RWPE2 (cell line): ENCODE measurements around the gene ATG5.

Source experiments
- ATAC-seq: fragments of 200-7000 bp; cut with Tn5 transposase; 3 replicates; pipeline ENCODE4 v1.9.1; 2021; ENCODE audit warnings: low read depth
- DNase-seq: peaks from one replicate; pipeline ENCODE4 v3.0.0-alpha.2; 2020; ENCODE audit warnings: low spot score
- H3K27ac ChIP-seq: fragments of 450-650 bp; 2 replicates; pipeline ENCODE4 v1.5.1; 2017; ENCODE audit warnings: mild to moderate bottlenecking; ENCODE audit not compliant: poor library complexity, severe bottlenecking
- H3K27me3 ChIP-seq: fragments of 250-450 bp; sonication (Bioruptor Pico); 2 replicates; pipeline ENCODE4 v1.5.1; 2021; ENCODE audit warnings: mild to moderate bottlenecking, moderate library complexity; ENCODE audit not compliant: insufficient read depth, poor library complexity, severe bottlenecking
- H3K36me3 ChIP-seq: fragments of 250-450 bp; sonication (Bioruptor Pico); 2 replicates; pipeline ENCODE4 v1.5.1; 2020; ENCODE audit warnings: low read depth, mild to moderate bottlenecking, moderate library complexity
- H3K4me1 ChIP-seq: fragments of 250-450 bp; sonication (Bioruptor Pico); 2 replicates; pipeline ENCODE4 v1.5.1; 2021; ENCODE audit warnings: mild to moderate bottlenecking, moderate library complexity; ENCODE audit not compliant: insufficient read depth, poor library complexity, severe bottlenecking
- H3K4me3 ChIP-seq: fragments of 250-450 bp; sonication (Bioruptor Pico); 2 replicates; pipeline ENCODE4 v1.5.1; 2021; ENCODE audit warnings: mild to moderate bottlenecking, moderate library complexity; ENCODE audit not compliant: severe bottlenecking
- H3K9me3 ChIP-seq: fragments of 250-450 bp; sonication (Bioruptor Pico); 2 replicates; pipeline ENCODE4 v1.5.1; 2021; ENCODE audit warnings: mild to moderate bottlenecking, moderate library complexity; ENCODE audit not compliant: severe bottlenecking
- TF ChIP-seq, protein P1 (sequence below): fragments of 450-650 bp; IDR thresholded peaks from one replicate; pipeline ENCODE4 v1.5.1; 2017; ENCODE audit warnings: mild to moderate bottlenecking, moderate library complexity; ENCODE audit not compliant: poor library complexity, severe bottlenecking

Gene ATG5

DNA sequence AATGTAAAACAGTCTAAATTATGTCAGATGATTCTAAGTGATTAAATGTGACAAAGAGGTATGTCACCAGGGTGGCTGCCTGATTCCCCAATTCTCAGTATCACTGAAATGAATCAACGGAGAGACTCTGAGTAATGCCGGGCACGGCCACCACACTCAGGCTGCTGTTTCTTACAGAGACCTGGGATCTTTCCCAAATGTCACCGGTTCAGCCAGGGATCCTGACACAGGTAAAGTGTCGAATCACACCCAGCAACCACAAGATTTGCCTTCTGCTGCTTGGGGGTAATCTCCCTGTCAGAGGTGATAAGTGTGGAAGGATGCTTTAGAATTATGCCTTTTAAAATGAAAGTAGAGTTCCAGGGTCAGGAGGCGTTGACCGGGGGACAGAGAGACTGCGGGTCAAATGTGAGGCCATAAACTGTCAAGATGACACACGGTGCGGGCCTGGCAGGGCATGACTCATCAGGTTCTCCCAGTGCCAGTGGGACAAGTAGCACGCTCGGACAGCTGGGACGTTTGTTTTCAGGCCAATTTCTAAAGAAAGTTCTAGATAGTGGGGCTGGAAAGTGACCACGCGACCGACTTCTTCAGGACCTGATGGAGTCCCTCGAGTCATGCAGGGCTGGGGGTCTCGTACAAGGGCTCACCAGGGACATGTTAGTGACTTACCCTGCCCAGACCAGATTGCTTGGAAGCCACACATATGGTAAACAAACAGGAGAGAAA, 190.5 kb downstream of the ATG5 start:
- Histone ChIP-seq H3K27me3 (no peaks in the 10 kb centered on the region), H3K4me3 (no peak overlapping the region), H3K36me3 (no peaks in the 10 kb centered on the region), H3K9me3 (no peaks in the 10 kb centered on the region), H3K4me1 (peaks cover 20% of the 10 kb centered on the region), H3K27ac (peak overlapping the region; percentile 56)
- DNase-seq (no peak), ATAC-seq (peak; percentile 29; the same call in 2 of the 3 replicates)
- TF ChIP-seq, protein P1, sequence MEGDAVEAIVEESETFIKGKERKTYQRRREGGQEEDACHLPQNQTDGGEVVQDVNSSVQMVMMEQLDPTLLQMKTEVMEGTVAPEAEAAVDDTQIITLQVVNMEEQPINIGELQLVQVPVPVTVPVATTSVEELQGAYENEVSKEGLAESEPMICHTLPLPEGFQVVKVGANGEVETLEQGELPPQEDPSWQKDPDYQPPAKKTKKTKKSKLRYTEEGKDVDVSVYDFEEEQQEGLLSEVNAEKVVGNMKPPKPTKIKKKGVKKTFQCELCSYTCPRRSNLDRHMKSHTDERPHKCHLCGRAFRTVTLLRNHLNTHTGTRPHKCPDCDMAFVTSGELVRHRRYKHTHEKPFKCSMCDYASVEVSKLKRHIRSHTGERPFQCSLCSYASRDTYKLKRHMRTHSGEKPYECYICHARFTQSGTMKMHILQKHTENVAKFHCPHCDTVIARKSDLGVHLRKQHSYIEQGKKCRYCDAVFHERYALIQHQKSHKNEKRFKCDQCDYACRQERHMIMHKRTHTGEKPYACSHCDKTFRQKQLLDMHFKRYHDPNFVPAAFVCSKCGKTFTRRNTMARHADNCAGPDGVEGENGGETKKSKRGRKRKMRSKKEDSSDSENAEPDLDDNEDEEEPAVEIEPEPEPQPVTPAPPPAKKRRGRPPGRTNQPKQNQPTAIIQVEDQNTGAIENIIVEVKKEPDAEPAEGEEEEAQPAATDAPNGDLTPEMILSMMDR = no peak
